Activated CD4-positive, CD25-positive, alpha-beta regulatory T cell treated with anti-CD3 and anti-CD28 coated beads, Interleukin-2, amount 50 U/mL, for 16 hours (primary cell): ENCODE measurements around the gene FBH1.
A peak's percentile ranks its signal among the peaks of the same experiment; 100 is the strongest.
"Not testable (repeated sequence)": the region's sequence is repeated elsewhere in the genome, so short reads cannot be mapped to it uniquely, and the experiment has no call there.

Source experiments
- DNase-seq: peaks from one replicate; pipeline ENCODE4 v3.0.0-alpha.2; 2020; ENCODE audit warnings: low read depth, low spot score

Gene FBH1

GRCh38 chr10:5959581-5960069, 69.6 kb downstream of the FBH1 start:
- DNase-seq: no peak

GRCh38 chr10:5960070-5960972, 70.3 kb downstream of the FBH1 start:
- DNase-seq: no peak

- DNase-seq: not testable (repeated sequence)
Measured at GRCh38 chr10:5960973-5961275, 70.9 kb downstream of the FBH1 start.

GRCh38 chr10:5961405-5962100, 71.5 kb downstream of the FBH1 start:
- no peak for DNase-seq

GRCh38 chr10:5962358-5962940, 72.4 kb downstream of the FBH1 start:
- DNase-seq: not testable (repeated sequence)

- DNase-seq: no peak
Measured at GRCh38 chr10:5963071-5963470, 73.0 kb downstream of the FBH1 start.

- no peak for DNase-seq
Measured at GRCh38 chr10:5963591-5963990, 73.5 kb downstream of the FBH1 start.

GRCh38 chr10:5964736-5965135, 74.7 kb downstream of the FBH1 start:
- no peak for DNase-seq

GRCh38 chr10:5965266-5965665, 75.2 kb downstream of the FBH1 start:
- DNase-seq: no peak

GRCh38 chr10:5968037-5968680, 78.1 kb downstream of the FBH1 start:
- DNase-seq: no peak

GRCh38 chr10:5968681-5969453, 78.8 kb downstream of the FBH1 start:
- DNase-seq: no peak

GRCh38 chr10:5970066-5970465, 80.0 kb downstream of the FBH1 start:
- DNase-seq: no peak

GRCh38 chr10:5970527-5970926, 80.5 kb downstream of the FBH1 start:
- DNase-seq: no peak

GRCh38 chr10:5971315-5971832, 81.3 kb downstream of the FBH1 start:
- DNase-seq: no peak

- no peak for DNase-seq
Measured at GRCh38 chr10:5971886-5972285, 81.8 kb downstream of the FBH1 start.

GRCh38 chr10:5973069-5973468, 83.0 kb downstream of the FBH1 start:
- no peak for DNase-seq

- peak; percentile 39 for DNase-seq
Measured at GRCh38 chr10:5975641-5976473, 85.8 kb downstream of the FBH1 start.

- no peak for DNase-seq
Measured at GRCh38 chr10:5976512-5977470, 86.7 kb downstream of the FBH1 start.
